ENCODE measurements around the gene FSTL5. TPM values are rescaled to one million over a fixed set of nuclear protein-coding genes. Genes with fewer than 3 reads are reported as not detected.

FSTL5 gene
- total RNA-seq, 2 experiments from 2014 or later, result not detected

- H3K27me3 Mint-ChIP-seq, result no peaks in the 10 kb centered on the region
- H3K9me3 Mint-ChIP-seq, result peaks cover 3% of the 10 kb centered on the region
- ATAC-seq (no peak), DNase-seq (no peak)
- H3K4me1 Mint-ChIP-seq (ENCODE audit: low read depth), result no peaks in the 10 kb centered on the region
- ChIA-PET CTCF (no interaction called here), POLR2A (no interaction called here)
- intact Hi-C loops (cut with micrococcal nuclease), result no loop called here
- H3K36me3 Mint-ChIP-seq (ENCODE audit: low read depth), result no peaks in the 10 kb centered on the region
- H3K27ac Mint-ChIP-seq, result no peak overlapping the region
- no peak for TF ChIP-seq CTCF (IDR thresholded peaks at IDR 0.05)
- no peak overlapping the region for H3K4me3 Mint-ChIP-seq
Measured at GRCh38 chr4:161704653-161705052, 459.1 kb downstream of the FSTL5 start.

GRCh38 chr4:161704040-161704439 lies 459.8 kb downstream of the FSTL5 start:
- intact Hi-C loops (cut with micrococcal nuclease), result no loop called here
- H3K4me3 Mint-ChIP-seq, result no peak overlapping the region
- ATAC-seq (no peak), DNase-seq (no peak)
- POLR2A ChIA-PET, result no interaction called here
- H3K9me3 Mint-ChIP-seq, result peaks cover 3% of the 10 kb centered on the region
- CTCF ChIA-PET, result no interaction called here
- H3K27me3 Mint-ChIP-seq, result no peaks in the 10 kb centered on the region
- no peaks in the 10 kb centered on the region for H3K4me1 Mint-ChIP-seq (ENCODE audit: low read depth)
- no peak for TF ChIP-seq CTCF (IDR thresholded peaks at IDR 0.05)
- no peaks in the 10 kb centered on the region for H3K36me3 Mint-ChIP-seq (ENCODE audit: low read depth)
- no peak overlapping the region for H3K27ac Mint-ChIP-seq

GRCh38 chr4:161702287-161702686 lies 461.5 kb downstream of the FSTL5 start:
- Mint-ChIP-seq H3K4me3 (no peak overlapping the region), H3K9me3 (peaks cover 3% of the 10 kb centered on the region), H3K27me3 (no peaks in the 10 kb centered on the region), H3K36me3 (ENCODE audit: low read depth) (no peaks in the 10 kb centered on the region), H3K27ac (no peak overlapping the region), H3K4me1 (ENCODE audit: low read depth) (no peaks in the 10 kb centered on the region)
- POLR2A ChIA-PET, result no interaction called here
- DNase-seq (no peak), ATAC-seq (no peak)
- TF ChIP-seq CTCF (IDR thresholded peaks at IDR 0.05), result no peak
- CTCF ChIA-PET, result no interaction called here
- intact Hi-C loops (cut with micrococcal nuclease), result no loop called here

- no peak for ATAC-seq
- Mint-ChIP-seq H3K4me3 (no peak overlapping the region), H3K27ac (no peak overlapping the region), H3K27me3 (no peaks in the 10 kb centered on the region), H3K9me3 (no peaks in the 10 kb centered on the region), H3K4me1 (ENCODE audit: low read depth) (no peaks in the 10 kb centered on the region), H3K36me3 (ENCODE audit: low read depth) (no peaks in the 10 kb centered on the region)
- TF ChIP-seq CTCF (IDR thresholded peaks at IDR 0.05), result no peak
- intact Hi-C loops (cut with micrococcal nuclease), result no loop called here
- no peak for DNase-seq
- POLR2A ChIA-PET, result no interaction called here
- CTCF ChIA-PET, result no interaction called here
Measured at GRCh38 chr4:161696944-161697343, 466.9 kb downstream of the FSTL5 start.

- H3K36me3 Mint-ChIP-seq (ENCODE audit: low read depth), result no peaks in the 10 kb centered on the region
- TF ChIP-seq CTCF (IDR thresholded peaks at IDR 0.05), result no peak
- POLR2A ChIA-PET, result no interaction called here
- CTCF ChIA-PET, result no interaction called here
- no peaks in the 10 kb centered on the region for H3K4me1 Mint-ChIP-seq (ENCODE audit: low read depth)
- no peaks in the 10 kb centered on the region for H3K27me3 Mint-ChIP-seq
- no peak overlapping the region for H3K4me3 Mint-ChIP-seq
- no peak overlapping the region for H3K27ac Mint-ChIP-seq
- no peak for DNase-seq
- intact Hi-C loops (cut with micrococcal nuclease), result no loop called here
- peaks cover 10% of the 10 kb centered on the region for H3K9me3 Mint-ChIP-seq
- ATAC-seq, result no peak
Measured at GRCh38 chr4:161680146-161680545, 483.7 kb downstream of the FSTL5 start.

All from activated CD8-positive, alpha-beta T cell treated with anti-CD3 and anti-CD28 coated beads for 36 hours (primary cell).